Renal pelvis (tissue), 4 donors: ENCODE results near the gene CACNA1E. TPM values are rescaled to one million over a fixed set of nuclear protein-coding genes. Genes with fewer than 3 reads are reported as not detected.

Experiments
- DNase-seq: peaks from one replicate; pipeline ENCODE4 v3.0.0-alpha.2; 2013
- polyA plus RNA-seq, 3 donors: library from polyadenylated mRNA; unstranded; fragments of 120-200 nt; gene quantifications; one replicate each; pipeline ENCODE4 v1.2.1, GENCODE V29; 2013; ENCODE audit not compliant: insufficient read length in 3 of 3

CACNA1E gene
- polyA plus RNA-seq, 3 donors: 0.53 to 0.76 (median 0.66) TPM

DNA sequence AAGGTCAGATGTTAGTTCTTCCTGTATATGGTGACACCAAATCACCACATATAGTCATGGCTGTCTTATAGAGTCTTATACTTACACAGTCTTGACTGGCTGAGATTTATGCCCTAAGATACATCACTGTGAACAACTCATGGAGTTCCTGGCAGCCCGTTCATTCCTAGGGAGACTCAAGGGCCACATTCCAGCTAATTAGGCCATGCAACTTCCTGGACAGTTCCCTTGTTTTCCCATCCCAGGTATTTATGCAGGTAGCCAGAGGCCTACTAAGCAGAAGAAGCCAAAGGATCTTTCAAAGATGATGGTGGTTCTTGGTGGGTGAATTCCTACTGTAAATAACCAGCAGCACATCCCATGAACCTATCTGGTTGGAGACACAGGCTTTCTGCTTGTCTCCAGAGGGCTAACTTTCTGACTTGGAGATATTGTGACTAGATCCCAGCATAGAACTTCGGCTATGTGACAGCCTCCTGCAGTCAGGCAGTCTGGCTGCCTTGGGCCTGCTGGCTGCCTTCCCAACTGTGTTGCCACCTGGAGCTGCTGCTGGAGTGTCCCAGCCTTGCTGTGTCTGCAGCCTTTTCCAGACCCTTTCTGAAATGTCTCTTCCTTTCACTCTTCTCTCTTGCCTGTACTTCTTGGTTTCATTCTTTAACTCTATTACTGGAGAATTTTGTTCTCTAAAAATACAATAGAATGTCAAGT, 283.8 kb downstream of the CACNA1E start:
- no peak for DNase-seq

DNA sequence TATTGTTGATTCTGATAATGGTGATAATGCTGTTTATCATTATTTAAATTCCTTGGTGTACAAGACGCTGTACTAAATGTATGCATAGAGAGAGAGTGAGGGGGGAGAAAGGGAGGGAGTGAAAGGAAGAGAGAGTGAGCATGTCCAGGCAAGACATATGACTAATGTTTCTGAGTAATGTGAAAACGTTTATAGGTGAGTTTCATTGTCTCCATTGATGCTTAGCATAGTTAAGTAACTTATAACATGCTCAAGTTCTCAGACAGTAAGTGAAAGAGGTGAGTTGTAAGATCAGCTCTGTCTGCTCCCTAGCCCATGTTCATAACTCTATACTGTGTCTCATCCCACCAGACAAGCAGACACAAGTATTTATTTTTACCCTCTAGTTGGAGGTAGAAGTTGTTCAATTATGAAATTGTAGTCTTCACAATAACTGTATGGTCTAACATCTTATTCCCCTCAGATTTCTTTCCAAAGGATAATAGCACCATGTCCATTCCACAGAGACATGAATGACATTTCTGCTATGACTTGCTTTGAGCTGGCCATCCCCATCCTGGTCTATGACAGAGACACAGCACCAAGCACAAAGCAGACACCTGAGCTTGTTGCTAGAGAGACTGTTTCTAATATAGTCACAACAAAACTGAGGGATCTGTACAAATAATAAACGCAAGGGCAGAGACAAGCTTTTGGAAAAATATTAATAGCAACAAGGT, 285.1 kb downstream of the CACNA1E start:
- no peak for DNase-seq

DNA sequence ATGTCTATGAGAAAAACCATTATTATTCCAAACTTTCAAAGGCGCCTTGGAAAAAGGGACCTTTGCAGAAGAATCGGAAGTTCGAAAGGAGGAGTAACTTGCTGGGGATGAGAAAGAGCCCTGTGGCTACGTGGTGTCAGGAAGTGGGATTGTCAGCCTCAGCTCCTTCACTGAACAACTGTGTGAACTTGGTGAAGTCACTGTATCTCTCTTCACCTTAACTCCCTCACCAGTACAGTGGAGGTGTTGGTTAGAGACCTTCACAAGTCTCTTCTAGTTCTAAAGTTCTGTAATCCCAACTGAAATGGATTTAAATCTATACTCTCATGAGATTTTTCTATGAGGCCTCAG, 285.6 kb downstream of the CACNA1E start:
- no peak for DNase-seq

DNA sequence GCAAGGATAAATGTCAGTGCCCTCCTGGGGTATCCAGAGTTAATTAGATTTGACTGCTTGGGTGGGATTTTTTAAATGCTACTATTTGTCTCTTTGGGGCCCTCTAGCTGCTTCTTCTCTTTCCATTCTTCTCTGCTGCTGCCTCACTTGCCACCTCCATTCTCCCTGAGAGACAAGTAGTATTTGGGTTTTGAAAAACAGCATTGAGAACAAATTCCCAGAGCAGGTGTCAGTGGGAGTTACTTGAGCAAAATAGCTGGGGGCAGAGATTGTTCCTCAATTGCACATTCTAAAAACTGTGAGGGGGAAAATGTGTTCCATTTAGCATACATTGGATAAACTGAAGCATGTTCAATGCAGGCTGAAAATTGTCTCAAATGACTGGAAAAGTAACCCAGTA, 286.5 kb downstream of the CACNA1E start:
- DNase-seq: no peak

DNA sequence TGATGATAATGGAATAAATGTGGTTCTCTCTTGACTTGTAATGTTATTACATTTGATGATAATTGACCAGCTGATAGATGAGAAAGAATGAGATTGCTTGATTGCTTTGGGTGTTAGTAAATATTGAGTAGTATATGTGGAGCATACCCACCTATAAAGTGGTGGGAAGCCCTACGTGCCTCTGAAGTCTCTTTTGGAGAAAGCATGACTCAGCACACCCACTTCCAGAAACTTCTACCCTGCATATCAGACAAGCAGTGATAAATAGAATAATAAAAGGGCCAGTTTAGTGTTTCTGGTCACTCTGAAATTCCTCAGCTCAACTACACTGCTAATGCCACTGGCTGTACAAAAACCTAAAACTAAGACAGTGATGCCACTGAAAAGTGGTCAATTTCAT, 289.4 kb downstream of the CACNA1E start:
- no peak for DNase-seq

DNA sequence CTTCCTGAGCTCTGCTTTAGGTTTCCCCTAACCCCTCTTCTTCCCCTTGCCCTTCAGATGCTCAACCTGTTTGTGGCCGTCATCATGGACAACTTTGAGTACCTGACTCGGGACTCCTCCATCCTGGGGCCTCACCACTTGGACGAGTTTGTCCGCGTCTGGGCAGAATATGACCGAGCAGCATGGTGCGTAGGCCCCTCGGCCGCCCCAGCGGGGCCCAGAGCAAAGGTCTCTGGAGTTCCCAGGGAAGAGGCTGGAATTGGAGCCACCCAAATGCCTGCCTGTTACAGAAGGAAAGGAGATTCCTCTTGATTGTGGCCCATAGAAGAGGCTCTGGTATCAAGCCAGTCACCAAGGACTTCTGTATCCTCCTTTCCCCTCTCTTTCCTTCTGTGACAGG, 292.7 kb downstream of the CACNA1E start:
- no peak for DNase-seq

DNA sequence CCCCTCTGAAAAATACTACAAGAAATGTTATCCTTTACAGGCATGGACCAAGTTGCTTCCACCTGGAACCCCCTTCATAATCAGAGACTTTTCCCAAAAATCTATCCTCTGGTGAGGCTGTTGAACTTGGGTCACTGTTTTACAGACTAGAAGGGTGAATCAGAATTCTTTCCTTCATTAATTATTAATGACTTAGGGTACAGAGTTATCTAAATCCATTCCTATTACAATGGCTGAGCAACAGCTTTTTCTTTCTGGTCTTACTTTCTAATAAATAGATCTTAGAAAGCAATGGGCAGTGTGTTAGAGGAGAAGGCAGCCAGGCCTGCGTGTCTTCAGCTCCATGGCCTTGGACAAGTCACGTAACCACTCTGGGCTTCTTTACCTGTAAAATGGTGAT, 294.0 kb downstream of the CACNA1E start:
- no peak for DNase-seq

DNA sequence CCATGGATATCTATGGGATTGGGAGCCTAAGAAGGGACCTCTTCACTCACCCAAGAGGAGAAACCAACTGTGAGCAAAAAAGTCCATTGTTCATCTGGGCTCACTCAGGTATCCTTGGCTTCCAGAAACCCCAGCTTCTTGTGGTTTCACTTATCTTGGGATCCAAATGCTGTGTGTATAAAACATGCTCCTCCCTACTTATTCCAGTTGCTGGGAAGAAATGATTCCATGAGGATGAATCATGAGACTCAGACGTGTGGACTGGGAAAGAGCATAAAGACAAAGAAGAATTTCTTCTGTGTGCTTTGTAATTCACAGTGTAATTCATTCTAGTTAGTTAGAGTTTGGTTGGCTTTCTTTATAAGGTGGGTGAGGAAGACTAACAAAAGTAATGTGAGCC, 294.5 kb downstream of the CACNA1E start:
- no peak for DNase-seq

DNA sequence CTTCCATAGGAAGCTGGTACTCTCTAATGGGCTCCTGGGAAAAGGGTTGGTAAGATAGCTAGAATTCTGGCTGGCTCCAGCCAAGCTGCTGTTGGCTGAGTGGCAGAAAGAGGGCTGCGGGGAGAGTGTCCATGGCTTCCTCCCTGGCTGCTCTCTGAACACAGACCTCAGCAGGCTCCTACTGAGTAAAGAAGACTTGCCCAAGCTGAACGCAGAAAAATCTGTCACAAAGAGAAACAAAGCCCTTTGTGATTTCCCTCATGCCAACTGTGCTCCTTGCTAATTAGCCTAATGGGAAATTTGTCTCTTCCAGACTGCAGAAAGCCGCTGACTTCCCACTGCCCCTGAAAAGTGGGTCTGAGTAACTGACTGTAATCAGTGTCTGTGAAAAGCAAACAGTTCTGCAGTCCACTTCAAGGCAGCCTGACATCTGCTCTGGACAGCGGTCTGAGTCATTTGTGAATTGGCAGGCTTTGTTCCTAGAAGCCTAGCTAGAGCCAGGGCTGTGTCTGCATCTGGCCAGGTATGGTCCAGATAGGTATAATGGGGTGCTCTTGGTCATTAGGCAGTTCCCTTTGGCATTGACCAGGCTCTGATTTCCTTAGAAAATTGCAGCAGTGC, 295.4 kb downstream of the CACNA1E start:
- DNase-seq: no peak

DNA sequence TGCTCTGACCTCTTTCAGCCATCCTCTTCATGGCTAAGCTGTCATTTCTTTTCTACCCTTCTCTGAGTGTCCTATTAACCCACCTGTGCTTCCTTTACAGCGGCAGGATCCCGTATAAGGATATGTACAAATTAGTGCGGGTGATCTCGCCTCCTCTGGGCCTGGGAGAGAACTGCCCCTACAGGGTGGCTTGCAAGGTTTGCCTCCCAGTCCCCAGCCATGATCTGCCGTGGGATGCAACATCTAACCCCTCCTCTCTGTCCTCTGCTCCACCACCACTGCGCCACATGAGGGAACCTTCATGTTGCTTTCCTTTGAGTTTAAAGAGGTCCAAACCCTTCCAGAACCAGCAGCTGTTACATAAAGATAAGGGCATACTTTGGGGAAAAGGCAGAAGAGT, 296.0 kb downstream of the CACNA1E start:
- no peak for DNase-seq

DNA sequence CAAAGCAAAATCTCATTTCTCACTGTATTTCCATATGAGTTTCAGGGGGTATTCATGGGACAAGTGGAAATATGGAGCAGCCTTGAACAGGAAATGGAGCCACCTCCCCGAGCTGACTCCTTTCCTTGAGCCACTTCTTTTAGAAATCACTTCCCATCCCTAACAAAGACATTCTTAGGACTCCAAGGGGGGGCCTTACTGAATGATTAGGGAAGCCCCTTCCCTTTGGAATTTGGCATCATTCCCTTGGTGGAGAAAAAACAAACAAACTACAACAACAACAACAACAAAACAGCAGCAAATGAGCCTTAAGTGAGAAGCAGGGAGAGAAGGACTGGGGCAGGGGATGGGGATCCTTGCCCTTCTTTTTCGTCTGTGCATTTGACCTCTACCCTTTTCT, 299.9 kb downstream of the CACNA1E start:
- DNase-seq: no peak

DNA sequence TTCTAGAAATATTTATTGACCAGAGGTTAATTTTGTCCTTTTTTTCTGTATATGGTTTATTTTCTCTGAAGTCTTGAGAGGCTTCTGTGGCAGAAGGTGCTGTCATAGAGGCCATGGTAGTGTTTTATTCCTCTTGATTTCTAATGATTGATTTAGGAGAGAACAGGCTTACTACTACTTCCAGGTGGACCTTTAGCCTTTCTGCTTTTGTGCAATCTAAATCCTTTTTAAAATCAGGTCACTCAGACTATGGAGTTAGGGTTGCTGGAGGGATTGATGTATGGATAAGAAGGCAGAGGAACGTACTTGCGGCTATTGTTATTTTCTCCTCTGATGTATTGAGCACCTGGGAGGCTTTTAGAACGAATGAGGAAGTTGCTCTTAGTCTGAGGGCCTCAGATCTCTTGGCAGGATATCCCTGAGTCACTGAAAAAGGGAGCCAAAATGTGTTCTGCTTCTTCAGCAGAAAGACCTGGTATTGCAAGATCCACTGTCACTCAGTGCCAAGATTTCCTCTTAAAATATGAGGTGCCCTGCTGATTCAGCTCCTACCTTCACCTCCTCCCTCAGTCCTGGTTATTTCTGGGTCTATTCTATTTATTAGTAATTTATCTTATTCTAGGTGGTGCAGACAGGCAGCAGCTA, 300.8 kb downstream of the CACNA1E start:
- DNase-seq: no peak

DNA sequence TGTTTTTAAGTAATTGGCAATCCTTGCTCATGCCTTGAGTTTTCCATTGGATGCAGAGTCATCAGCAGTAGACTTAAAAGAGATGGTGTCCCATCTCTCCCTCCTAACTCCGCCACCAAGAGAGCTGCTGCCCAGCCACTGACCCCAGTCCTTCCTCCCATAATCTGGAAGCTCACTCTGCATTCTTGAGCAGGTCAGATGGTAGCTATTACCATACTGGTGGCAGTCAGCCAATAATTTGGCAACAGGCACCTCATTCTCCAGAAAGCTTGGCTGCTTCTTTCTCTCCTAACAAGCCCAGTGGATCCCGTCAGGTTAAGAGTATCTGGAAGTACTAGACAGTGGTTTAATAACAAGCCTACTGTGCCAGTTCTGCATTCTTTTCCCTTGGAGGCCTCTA, 306.1 kb downstream of the CACNA1E start:
- no peak for DNase-seq

DNA sequence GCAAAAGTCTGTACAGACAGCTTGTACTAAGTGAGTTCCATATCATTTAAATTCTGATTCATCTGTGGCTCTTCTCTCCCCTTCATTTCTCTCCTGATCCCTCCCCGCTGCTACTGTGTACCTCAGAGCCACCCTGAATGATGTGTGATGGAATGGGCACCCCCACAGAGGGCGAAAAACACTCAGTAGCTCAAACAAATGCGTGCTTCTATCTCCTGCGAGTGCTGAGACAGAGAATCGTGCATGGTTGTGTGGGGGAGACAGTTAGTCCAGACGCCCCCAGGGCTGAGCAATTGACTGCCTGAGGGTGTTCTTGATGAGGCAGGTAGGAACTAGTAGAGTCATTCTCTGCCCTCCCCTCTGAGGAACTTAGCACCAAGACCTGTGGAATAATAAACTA, 308.4 kb downstream of the CACNA1E start:
- DNase-seq: no peak

DNA sequence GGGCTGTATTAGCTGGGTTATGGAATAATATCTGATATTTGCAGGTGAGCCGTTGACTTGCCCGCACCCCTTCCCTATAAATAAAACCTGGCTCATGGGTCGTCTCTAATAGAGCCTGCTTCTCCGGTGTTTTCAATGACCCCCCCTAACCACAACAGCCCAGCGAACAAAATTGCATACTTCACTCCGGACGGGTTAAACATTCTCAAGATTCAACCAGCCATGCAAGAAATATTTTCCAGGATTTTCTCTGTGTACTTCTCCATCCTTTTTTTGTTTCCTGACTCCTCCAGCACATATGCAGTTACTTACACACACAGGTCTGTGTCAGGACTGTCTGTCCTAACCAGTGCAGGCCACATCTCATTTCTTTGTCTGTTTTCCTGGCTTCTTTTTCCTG, 310.5 kb downstream of the CACNA1E start:
- peak; percentile 33 for DNase-seq

DNA sequence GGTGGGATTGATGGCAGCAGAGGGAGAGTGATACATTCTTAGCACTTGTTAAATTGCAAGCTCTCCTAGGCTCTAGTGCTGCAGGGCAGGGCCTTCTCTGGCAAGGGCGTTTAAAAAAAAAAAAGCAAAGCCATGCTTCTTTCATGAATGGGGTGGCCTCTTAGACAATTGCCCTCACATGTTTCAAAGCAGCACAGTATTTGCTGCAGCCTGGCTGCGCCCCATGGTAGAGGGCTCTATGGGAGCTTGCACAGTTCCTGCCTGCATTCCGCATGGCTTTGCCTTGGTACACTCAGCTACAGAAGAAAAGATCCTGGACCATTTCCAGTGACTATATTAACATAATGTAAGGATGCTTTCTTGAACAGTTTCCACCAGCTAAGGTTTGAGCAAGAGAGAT, 311.0 kb downstream of the CACNA1E start:
- DNase-seq: no peak

DNA sequence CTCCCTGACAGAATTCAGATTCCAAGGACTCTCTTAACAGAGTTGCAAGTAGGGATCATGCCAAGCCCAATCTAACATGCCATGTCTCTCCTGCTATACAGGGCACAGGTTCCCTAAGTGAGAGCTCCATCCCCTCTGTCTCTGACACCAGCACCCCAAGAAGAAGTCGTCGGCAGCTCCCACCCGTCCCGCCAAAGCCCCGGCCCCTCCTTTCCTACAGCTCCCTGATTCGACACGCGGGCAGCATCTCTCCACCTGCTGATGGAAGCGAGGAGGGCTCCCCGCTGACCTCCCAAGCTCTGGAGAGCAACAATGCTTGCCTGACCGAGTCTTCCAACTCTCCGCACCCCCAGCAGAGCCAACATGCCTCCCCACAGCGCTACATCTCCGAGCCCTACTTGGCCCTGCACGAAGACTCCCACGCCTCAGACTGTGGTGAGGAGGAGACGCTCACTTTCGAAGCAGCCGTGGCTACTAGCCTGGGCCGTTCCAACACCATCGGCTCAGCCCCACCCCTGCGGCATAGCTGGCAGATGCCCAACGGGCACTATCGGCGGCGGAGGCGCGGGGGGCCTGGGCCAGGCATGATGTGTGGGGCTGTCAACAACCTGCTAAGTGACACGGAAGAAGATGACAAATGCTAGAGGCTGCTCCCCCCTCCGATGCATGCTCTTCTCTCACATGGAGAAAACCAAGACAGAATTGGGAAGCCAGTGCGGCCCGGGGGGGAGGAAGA, 315.0 kb downstream of the CACNA1E start:
- DNase-seq: no peak

DNA sequence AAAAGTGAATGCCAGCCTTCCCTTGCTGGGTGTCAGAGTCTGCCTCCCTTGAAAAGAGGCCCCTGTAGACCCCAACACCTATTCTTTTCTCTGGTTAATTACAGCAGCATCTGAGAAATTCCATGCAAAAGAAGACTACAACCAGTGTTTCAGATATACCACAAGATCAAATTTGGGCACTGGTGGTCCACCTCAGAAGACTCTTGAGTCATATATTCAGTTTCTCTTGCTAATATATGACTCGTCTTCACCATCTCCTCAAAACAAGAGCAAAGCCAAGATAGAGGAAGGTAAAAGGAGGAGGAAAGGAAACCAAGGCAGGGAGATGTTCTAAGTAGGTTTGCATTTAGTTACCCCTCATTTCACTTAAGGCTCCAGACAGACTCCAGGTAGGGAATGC, 318.3 kb downstream of the CACNA1E start:
- DNase-seq: no peak

DNA sequence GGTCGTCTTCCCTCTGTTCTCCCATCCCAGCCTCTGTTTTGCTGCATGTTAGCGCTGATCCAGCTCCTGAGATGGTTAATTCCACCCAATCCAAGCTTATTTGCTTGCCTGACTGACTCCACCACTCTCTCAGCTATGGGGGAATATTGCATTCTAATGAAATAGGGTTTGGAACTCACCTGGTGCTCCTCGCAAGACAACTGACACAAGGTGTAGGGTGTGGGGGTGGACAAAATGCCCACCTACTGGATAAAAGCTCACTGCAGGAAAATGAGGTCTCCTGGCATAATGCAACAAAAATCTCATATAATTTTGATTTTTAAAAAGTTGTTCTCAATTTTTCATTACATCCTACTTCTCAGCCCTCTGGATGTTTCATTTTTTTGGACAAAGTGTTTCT, 319.1 kb downstream of the CACNA1E start:
- no peak for DNase-seq

DNA sequence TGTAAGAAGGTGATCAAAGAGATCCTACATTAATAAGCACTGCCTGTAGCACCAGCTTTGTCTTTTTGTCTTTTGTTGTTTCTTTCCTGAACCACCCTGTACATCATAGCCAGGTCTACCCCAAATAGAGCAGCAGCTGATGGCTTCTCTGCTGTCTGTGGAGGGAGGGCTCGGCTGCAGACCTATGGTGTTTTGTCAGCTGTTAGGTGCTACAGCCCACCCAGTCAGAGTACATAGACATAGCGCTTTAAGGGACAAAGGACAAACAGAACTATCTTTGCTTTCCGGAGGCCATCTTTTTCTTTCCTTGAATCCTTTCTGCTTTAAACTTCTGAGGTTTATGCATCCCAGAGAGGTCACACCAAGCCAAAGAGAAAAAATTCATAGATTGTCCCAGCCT, 320.1 kb downstream of the CACNA1E start:
- no peak for DNase-seq

DNA sequence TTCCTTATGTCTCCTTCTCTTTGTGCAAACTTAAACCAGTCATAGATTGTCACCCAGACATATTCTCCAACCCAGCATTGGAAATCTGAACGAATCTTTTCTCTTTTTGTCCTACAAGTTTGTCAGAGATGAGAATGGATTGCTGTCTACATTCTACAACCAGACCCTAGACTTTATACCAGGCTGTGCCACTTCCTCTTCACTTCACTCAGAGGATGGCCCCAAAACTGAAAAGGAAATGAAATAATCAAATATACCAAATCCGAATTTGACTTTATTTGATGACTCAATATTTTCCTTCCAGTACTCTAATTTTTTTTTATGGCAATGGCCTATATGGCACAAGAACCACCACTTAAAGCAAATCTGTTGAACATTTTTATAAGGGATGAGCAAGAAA, 321.7 kb downstream of the CACNA1E start:
- DNase-seq: no peak

DNA sequence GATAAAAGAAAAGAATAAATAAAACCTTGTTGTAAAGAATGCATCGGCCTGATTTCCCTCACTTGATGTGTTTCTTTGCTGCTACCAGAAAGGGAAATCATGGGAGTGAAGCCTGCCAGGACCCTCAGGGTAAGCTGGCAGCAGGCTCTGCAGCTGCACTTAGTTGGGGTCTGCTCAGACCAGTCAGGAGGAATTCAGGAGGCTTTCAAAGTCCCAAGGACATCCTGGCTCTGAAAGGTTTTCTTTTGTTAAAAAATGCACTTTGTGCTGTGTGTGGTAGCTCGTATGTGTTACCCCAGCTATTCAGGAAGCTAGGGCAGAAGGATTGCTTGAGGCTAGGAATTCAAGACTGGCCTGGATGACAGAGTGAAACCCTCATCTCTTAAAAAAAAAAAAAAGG, 323.4 kb downstream of the CACNA1E start:
- no peak for DNase-seq
